ENCODE results near the gene ALMS1.

- no peak for TF ChIP-seq EZH2 (IDR thresholded peaks at IDR 0.05; ENCODE audit: borderline replicate concordance)
- TF ChIP-seq, protein P1, sequence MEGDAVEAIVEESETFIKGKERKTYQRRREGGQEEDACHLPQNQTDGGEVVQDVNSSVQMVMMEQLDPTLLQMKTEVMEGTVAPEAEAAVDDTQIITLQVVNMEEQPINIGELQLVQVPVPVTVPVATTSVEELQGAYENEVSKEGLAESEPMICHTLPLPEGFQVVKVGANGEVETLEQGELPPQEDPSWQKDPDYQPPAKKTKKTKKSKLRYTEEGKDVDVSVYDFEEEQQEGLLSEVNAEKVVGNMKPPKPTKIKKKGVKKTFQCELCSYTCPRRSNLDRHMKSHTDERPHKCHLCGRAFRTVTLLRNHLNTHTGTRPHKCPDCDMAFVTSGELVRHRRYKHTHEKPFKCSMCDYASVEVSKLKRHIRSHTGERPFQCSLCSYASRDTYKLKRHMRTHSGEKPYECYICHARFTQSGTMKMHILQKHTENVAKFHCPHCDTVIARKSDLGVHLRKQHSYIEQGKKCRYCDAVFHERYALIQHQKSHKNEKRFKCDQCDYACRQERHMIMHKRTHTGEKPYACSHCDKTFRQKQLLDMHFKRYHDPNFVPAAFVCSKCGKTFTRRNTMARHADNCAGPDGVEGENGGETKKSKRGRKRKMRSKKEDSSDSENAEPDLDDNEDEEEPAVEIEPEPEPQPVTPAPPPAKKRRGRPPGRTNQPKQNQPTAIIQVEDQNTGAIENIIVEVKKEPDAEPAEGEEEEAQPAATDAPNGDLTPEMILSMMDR (IDR thresholded peaks at IDR 0.05; ENCODE audit: poor library complexity), result no peak
Observed at GRCh38 chr2:73654175-73654574, 268.5 kb downstream of the ALMS1 start.

All from hepatocyte (in vitro differentiated cells).